Stimulated activated naive B cell treated with anti-CD40 and anti-IgM and Interleukin-4, amounts not matched to agents 10 μg/mL and 1 μg/mL and 100 μg/mL, for 72 hours (primary cell): ENCODE measurements around the gene NAB2.

Experiments
- ATAC-seq, 2 donors: fragments of 150-1000 bp; cut with Tn5 transposase; replicated peaks; 2 replicates each; pipeline ENCODE4 v1.10.0; 2021; ENCODE audit warnings: moderate library complexity in 1 of 2
- DNase-seq: peaks from one replicate; pipeline ENCODE4 v3.0.0; 2021
- H3K27ac Mint-ChIP-seq: one replicate; pipeline ENCODE4 v1.8.0; 2022; ENCODE audit warnings: mild to moderate bottlenecking, mixed read lengths
- H3K27me3 Mint-ChIP-seq, 2 donors: one replicate each; pipeline ENCODE4 v1.8.0; 2022; ENCODE audit warnings: mixed read lengths in 2 of 2
- H3K36me3 Mint-ChIP-seq, 2 donors: one replicate each; pipeline ENCODE4 v1.8.0; 2022; ENCODE audit warnings: mixed read lengths in 2 of 2, mild to moderate bottlenecking in 1 of 2
- H3K4me1 Mint-ChIP-seq, 2 donors: one replicate each; pipeline ENCODE4 v1.8.0; 2022; ENCODE audit warnings: mixed read lengths in 2 of 2, mild to moderate bottlenecking in 1 of 2
- H3K4me3 Mint-ChIP-seq, 2 donors: one replicate each; pipeline ENCODE4 v1.8.0; 2022; ENCODE audit warnings: mild to moderate bottlenecking in 2 of 2, mixed read lengths in 2 of 2, moderate library complexity in 1 of 2
- H3K9me3 Mint-ChIP-seq, 2 donors: one replicate each; pipeline ENCODE4 v1.8.0; 2022; ENCODE audit warnings: mixed read lengths in 2 of 2, mild to moderate bottlenecking in 1 of 2

The NAB2 gene

DNA sequence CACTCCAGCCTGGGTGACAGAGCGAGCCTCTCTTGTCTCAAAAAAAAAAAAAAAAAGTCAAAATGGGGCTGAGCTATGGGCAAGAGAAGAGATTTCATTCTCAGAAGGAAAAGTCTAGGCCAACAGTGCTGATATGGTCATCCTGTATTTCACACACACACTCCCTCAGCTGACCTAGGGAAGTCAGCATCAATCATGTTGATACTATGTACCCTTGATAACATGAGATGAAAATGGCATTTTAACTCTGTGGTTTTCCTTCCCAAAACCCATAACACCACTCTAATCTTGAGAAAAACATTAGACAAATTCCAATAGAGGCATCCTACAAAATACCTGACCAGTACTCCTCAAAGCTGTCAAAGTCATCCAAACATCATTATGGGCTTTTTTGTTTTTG lies 8.1 kb upstream of the NAB2 start:
- ATAC-seq = no peak
- H3K4me3 Mint-ChIP-seq = no peak overlapping the region
- peaks cover 13 to 36% of the 10 kb centered on the region in 2 donors for H3K4me1 Mint-ChIP-seq
- no peak for DNase-seq
- peaks cover 4 to 5% of the 10 kb centered on the region in 2 donors for H3K36me3 Mint-ChIP-seq
- H3K9me3 Mint-ChIP-seq = no peaks in the 10 kb centered on the region
- no peaks in the 10 kb centered on the region for H3K27me3 Mint-ChIP-seq
- H3K27ac Mint-ChIP-seq = no peak overlapping the region

DNA sequence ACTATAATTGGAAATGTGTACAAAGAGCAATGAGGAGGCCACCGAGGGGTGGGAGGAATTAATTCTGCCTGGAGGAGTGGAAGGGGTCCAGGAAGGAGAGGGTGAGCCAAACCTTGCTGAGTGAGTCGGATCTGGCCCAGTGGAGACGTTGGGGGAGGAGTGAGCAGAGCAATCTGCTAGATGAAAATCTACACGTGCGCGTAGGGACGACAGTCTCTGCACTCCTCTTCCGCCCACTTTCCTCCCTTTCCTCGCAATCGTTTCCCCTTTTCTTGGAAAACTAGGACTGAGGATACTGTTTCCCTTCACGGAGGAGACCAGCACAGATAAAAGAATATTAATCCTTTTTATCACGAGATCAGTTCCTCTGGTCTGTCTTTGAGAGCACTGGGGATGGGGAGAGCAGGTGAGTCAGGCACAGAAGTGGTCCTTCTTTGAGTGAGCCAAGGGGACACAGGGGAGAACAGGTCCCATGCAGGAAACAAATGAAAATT lies 2.9 kb upstream of the NAB2 start:
- no peaks in the 10 kb centered on the region for H3K9me3 Mint-ChIP-seq
- no peaks in the 10 kb centered on the region for H3K27me3 Mint-ChIP-seq
- H3K36me3 Mint-ChIP-seq = peaks cover 12 to 14% of the 10 kb centered on the region in 2 donors
- H3K4me1 Mint-ChIP-seq = peaks cover 31 to 52% of the 10 kb centered on the region in 2 donors
- H3K27ac Mint-ChIP-seq = peak overlapping the region; percentile 99
- ATAC-seq (no peak), DNase-seq (no peak)
- H3K4me3 Mint-ChIP-seq = peak overlapping the region; percentile 91 to 98

DNA sequence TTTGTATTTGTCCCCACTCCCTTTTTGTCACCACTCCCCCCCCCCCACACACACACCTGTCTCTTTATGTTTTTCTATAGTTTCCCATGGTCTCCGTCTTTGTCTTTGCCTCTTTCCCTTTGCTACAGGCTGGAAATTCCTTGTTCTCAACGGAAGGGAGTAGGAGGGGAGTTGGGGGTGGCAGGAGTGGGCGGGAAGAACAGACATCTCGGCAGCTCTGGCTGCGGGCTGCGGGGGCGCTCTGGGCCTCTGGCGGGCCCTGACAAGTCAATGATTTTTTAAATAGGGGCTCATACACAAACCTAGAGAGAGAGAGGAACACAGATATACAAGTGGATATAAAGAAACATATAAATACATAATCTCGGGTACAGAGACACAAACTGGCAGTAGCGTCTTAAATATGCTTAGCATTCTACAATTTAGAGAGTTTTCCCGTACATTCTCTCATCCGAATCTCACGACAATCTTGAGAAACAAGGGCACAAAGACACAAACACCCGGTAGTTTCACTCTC lies 2.4 kb upstream of the NAB2 start:
- H3K27me3 Mint-ChIP-seq = no peaks in the 10 kb centered on the region
- peak overlapping the region; percentile 99 for H3K27ac Mint-ChIP-seq
- H3K9me3 Mint-ChIP-seq = no peaks in the 10 kb centered on the region
- ATAC-seq (no peak), DNase-seq (no peak)
- peaks cover 36 to 57% of the 10 kb centered on the region in 2 donors for H3K4me1 Mint-ChIP-seq
- H3K4me3 Mint-ChIP-seq = peak overlapping the region; percentile 91 to 98
- peaks cover 17 to 19% of the 10 kb centered on the region in 2 donors for H3K36me3 Mint-ChIP-seq

DNA sequence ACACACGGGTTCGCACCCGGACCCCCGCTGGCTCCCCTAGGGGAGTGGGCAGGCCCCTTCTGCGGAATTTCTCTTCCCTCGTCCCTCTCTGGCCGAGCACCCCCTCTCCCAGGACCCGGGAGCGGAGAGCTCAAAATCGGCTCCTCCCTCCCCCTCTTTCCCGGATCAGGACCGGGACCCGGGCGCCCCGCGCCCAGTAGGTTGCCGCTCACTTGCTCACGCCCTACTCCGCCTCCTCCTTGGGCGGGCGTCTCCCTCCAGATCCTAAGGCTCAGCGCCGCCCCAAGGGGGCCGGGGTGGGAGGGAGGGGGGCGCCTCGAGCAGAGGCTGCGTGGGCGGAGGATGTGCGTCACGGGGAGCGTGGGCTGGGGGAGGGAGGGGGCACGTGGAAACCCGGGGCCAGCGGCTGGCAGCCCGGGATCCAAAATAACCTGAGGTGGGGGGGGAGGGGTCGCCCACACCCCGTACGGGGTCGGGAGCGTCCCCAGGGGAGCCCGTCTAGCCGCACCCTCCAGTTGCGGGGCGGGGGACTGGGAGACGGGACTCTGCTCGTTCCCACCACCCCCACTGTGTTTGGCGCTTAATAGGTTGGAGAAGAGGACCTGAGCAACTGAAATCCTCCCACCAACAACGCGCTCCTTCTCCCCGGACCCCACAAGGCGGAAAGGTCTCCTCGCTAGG lies 1.8 kb upstream of the NAB2 start:
- Mint-ChIP-seq H3K27ac (peak overlapping the region; percentile 99), H3K27me3 (no peaks in the 10 kb centered on the region), H3K4me1 (peaks cover 38 to 63% of the 10 kb centered on the region in 2 donors), H3K4me3 (peak overlapping the region; percentile 91 to 98), H3K9me3 (no peaks in the 10 kb centered on the region), H3K36me3 (peaks cover 19 to 25% of the 10 kb centered on the region in 2 donors)
- ATAC-seq (peak; percentile 50 to 53), DNase-seq (peak; percentile 88)

DNA sequence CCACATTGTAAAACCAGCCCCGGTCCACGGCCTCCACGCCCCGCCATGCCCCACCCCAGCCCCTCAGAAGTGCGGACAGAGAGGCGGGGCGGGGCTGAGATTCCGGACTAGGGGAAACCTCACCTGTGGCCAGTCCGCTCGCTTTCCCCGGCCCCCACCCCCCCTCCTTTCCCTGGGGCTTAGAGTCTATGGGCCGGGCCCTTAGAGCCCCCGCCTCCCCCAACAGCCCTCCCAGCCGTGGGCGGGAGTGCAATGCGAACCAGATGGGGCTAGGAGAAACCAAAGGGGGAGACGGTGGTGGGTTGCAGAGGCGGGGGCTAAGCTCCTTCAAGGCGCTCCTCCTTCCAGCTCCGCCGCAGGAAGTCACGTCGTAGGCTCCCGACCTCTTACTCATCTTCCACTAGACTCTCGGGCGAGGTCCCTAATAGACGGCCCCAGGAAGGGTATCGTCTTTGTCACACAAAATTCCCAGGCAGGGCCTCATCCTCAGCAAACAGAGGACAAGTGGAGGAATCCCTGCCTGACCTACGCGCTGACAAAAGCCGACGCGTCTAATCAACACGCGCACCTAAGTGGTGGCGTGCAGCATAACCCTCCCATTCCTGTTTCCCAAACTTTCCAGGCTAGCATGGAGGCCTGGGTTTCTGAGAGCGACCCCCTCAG lies 1.1 kb upstream of the NAB2 start:
- Mint-ChIP-seq H3K4me3 (peak overlapping the region; percentile 91 to 98), H3K4me1 (peaks cover 43 to 70% of the 10 kb centered on the region in 2 donors), H3K27ac (peak overlapping the region; percentile 99), H3K36me3 (peaks cover 25 to 31% of the 10 kb centered on the region in 2 donors), H3K27me3 (no peaks in the 10 kb centered on the region), H3K9me3 (no peaks in the 10 kb centered on the region)
- no peak for DNase-seq
- peak; percentile 52 to 54 for ATAC-seq

DNA sequence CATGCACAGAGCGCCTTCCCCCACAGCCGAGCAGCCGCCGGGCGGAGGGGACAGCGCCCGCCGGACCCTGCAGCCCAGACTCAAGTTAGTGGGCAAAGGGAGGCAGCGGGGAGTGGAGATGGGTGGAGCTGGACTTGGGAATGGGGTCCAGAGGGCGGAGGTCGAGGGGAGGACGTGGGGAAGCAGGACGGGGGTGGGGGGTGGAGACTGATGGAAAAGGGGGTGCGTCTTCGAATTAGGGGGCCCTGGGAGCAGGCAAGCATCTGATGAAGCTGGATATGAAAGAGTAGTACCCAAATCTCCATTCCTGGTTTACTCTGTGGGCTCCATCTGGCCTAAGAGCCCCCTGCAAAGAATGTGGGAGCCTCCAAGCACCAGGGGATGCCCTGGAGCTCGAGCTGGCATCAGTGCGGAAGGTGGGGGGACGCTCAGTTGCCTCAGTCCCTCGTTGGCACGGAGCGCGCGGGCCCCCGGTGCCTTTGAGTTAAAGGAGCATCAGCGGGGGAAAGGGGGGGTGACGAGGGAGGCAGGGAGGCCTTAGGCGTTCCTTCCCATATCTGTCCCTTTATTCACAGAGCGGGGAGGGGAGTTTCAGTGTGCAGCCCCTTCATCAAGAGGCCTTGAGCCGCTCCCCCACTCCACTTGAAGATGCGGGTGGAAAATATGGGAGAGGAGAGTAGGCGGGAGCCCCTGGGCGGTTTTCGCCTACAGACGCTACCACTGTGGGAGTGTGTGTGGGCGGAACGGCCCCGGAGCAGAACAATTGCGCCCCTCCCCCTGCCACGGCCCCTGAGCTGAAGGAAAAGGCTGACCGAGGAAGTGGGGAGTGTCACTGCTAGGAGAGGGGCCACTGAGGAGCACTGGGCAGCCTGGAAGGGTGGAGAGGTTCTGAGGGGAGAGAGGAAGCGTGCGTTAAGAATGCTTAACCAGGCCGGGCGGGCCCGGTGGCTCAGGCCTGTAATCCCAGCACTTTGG lies 644 bp downstream of the NAB2 start:
- H3K27me3 Mint-ChIP-seq = no peaks in the 10 kb centered on the region
- DNase-seq (no peak), ATAC-seq (no peak)
- H3K4me1 Mint-ChIP-seq = peaks cover 54 to 82% of the 10 kb centered on the region in 2 donors
- no peaks in the 10 kb centered on the region for H3K9me3 Mint-ChIP-seq
- peak overlapping the region; percentile 91 to 97 for H3K4me3 Mint-ChIP-seq
- peak overlapping the region; percentile 96 for H3K27ac Mint-ChIP-seq
- H3K36me3 Mint-ChIP-seq = peaks cover 33 to 47% of the 10 kb centered on the region in 2 donors

DNA sequence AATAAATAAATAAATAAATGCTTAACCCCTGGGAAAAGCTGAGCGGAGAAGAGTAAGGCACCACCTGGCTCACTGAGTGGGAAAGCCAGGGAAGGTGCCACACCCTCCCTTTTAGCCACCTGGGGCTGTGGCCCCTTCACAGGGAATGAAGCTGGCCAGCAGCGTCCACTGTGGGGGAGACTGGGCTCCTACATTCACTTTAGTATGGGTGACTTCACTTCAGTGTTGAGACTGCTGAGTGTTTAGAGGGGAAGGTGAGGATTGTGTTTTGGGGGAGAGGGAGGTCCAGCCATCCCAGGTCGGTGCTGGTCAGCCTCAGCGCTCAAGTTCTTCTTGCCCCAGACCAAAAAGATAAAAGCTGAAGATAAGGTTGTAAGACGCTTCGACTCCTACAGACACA lies 1.6 kb downstream of the NAB2 start:
- peak overlapping the region; percentile 58 to 91 for H3K4me3 Mint-ChIP-seq
- H3K27ac Mint-ChIP-seq = peak overlapping the region; percentile 7

DNA sequence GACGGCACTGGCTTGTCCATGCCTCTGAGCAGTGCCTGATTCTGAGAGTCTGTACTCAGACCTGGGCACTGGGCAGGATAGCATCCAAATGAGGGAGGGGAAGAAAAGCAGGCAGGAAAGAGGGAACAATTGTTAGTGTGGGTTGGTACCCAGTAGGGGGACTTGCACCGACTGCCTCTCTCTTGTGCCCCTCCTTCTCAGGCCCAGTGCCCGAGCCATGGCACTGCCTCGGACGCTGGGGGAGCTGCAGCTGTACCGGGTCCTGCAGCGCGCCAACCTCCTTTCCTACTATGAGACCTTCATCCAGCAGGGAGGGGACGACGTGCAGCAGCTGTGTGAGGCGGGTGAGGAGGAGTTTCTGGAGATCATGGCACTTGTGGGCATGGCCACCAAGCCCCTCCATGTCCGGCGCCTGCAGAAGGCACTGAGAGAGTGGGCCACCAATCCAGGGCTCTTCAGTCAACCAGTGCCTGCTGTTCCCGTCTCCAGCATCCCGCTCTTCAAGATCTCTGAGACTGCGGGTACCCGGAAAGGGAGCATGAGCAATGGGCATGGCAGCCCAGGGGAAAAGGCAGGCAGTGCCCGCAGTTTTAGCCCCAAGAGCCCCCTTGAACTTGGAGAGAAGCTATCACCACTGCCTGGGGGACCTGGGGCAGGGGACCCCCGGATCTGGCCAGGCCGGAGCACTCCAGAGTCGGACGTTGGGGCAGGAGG lies 2.2 kb downstream of the NAB2 start:
- Mint-ChIP-seq H3K27me3 (no peaks in the 10 kb centered on the region), H3K27ac (peak overlapping the region; percentile 60), H3K4me1 (peaks cover 58 to 83% of the 10 kb centered on the region in 2 donors), H3K4me3 (peak overlapping the region; percentile 58 to 91), H3K9me3 (no peaks in the 10 kb centered on the region), H3K36me3 (peaks cover 38 to 61% of the 10 kb centered on the region in 2 donors)
- no peak for ATAC-seq
- no peak for DNase-seq

More for the DNA sequence above, 1.6 kb downstream of the NAB2 start:
- Mint-ChIP-seq H3K27me3 (no peaks in the 10 kb centered on the region), H3K36me3 (peaks cover 36 to 57% of the 10 kb centered on the region in 2 donors), H3K9me3 (no peaks in the 10 kb centered on the region), H3K4me1 (peaks cover 58 to 83% of the 10 kb centered on the region in 2 donors)
- DNase-seq (no peak), ATAC-seq (no peak)

DNA sequence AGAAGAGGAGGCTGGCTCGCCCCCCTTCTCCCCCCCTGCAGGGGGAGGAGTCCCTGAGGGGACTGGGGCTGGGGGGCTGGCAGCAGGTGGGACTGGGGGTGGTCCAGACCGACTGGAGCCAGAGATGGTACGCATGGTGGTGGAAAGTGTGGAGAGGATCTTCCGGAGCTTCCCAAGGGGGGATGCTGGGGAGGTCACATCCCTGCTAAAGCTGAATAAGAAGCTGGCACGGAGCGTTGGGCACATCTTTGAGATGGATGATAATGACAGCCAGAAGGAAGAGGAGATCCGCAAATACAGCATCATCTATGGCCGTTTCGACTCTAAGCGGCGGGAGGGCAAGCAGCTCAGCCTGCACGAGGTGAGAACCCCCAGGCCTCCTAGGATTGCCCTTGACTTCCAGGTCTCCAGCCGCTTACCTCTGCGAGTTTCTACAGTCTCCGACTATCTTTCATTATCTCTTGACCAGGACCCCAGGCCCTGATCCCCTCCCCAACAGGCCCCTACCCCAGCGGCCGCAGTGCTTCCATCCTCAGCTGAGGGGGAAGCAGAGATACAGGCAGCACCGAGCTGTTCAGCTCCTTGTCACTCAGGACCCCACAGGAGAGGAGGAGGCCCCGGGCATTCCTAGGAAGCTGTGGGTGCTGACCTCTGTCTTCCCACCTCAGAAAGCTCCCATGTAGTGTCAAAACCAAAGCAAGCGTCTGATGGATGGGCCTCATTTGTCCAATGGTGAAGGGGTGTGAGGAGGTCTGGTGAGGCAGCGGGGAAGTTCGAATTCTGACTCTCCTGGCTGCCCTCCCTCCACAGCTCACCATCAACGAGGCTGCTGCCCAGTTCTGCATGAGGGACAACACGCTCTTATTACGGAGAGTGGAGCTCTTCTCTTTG lies 3.0 kb downstream of the NAB2 start:
- no peak for DNase-seq
- no peak for ATAC-seq
- peaks cover 44 to 70% of the 10 kb centered on the region in 2 donors for H3K36me3 Mint-ChIP-seq
- peaks cover 61 to 83% of the 10 kb centered on the region in 2 donors for H3K4me1 Mint-ChIP-seq
- peak overlapping the region; percentile 58 to 73 for H3K4me3 Mint-ChIP-seq
- no peaks in the 10 kb centered on the region for H3K9me3 Mint-ChIP-seq
- no peaks in the 10 kb centered on the region for H3K27me3 Mint-ChIP-seq
- H3K27ac Mint-ChIP-seq = peak overlapping the region; percentile 96

DNA sequence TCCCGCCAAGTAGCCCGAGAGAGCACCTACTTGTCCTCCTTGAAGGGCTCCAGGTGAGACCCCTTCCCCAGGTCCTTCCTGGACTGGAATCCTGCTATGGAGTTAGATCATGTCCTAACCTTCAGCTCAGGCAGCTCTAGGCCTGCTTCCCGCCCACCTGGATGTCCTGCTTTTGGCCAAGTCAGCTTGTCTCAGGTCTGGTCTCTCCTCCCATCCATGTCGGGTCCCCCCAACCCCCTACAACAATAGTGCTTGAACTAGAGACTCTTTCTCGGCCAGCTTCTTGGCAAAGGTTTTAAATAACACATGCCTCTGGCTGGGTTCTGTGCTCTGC lies 3.6 kb downstream of the NAB2 start:
- ATAC-seq = no peak
- DNase-seq = no peak
- H3K9me3 Mint-ChIP-seq = no peaks in the 10 kb centered on the region
- peaks cover 50 to 76% of the 10 kb centered on the region in 2 donors for H3K36me3 Mint-ChIP-seq
- peaks cover 66 to 89% of the 10 kb centered on the region in 2 donors for H3K4me1 Mint-ChIP-seq
- peak overlapping the region; percentile 57 to 73 for H3K4me3 Mint-ChIP-seq
- no peaks in the 10 kb centered on the region for H3K27me3 Mint-ChIP-seq
- peak overlapping the region; percentile 96 for H3K27ac Mint-ChIP-seq

DNA sequence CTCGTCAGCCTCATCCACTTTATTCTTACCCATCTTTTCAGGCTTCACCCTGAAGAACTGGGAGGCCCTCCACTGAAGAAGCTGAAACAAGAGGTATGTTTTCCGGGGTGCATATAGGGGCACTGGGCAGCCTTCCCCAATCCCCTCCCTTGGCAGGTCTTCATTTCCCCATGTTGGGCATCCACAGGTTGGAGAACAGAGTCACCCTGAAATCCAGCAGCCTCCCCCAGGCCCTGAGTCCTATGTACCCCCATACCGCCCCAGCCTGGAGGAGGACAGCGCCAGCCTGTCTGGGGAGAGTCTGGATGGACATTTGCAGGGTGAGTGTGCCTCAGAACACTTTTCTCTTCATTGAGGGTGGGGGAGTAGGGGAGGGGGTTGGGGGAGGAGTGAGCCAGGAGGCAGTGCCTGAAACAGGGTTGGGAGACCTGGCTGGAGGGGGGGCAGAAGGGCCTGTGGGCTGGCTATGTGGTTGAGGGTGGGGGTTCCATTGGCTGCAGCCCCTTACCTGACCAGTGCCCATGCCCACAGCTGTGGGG lies 4.0 kb downstream of the NAB2 start:
- peak overlapping the region; percentile 96 for H3K27ac Mint-ChIP-seq

DNA sequence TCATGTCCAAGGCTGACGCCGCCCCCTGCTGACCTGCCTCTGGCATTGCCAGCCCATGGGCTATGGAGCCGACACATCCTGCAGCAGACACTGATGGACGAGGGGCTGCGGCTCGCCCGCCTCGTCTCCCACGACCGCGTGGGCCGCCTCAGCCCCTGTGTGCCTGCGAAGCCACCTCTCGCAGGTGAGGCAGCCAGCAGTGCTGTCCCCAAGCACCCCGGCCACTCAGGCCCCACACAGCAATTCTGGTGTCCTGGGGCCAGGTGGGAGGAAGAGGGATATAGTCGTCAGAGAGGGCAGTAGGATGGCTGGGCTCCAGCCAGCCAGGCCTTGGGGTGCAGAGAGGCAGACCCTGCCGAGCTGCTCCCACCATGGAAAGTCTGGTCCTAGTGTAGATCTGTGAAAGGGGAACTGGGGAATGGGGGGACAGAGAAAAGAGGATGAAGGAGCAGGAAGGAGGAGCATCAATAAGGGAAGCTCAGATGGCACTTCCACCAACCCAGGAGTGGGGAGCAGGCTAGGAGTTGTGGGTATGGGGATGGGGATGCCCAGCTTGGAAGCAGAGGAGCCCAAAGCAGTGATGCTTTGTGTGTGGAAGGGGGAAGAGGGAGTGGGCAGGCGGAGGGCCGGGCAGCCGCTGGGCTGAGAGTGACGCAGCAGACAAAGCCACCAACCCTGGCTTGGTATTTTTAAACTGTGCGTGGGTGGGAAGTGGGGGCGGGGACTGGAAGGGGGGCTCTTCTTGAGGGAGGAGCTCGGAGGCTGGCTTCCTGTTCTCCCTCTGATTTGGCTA lies 4.7 kb downstream of the NAB2 start:
- H3K36me3 Mint-ChIP-seq = peaks cover 53 to 80% of the 10 kb centered on the region in 2 donors
- H3K27ac Mint-ChIP-seq = peak overlapping the region; percentile 96
- DNase-seq (peak; percentile 52), ATAC-seq (peak; percentile 51)
- no peaks in the 10 kb centered on the region for H3K9me3 Mint-ChIP-seq
- H3K27me3 Mint-ChIP-seq = no peaks in the 10 kb centered on the region
- peak overlapping the region; percentile 73 to 83 for H3K4me3 Mint-ChIP-seq
- H3K4me1 Mint-ChIP-seq = peaks cover 67 to 84% of the 10 kb centered on the region in 2 donors

More for the DNA sequence above, 4.0 kb downstream of the NAB2 start:
- Mint-ChIP-seq H3K27me3 (no peaks in the 10 kb centered on the region), H3K9me3 (no peaks in the 10 kb centered on the region), H3K4me1 (peaks cover 63 to 86% of the 10 kb centered on the region in 2 donors), H3K36me3 (peaks cover 51 to 77% of the 10 kb centered on the region in 2 donors), H3K4me3 (peak overlapping the region; percentile 59 to 73)
- DNase-seq (no peak), ATAC-seq (no peak)
